H9 (cell line): ENCODE measurements around the gene CEP250. TPM values are rescaled to one million over a fixed set of nuclear protein-coding genes. Genes with fewer than 3 reads are reported as not detected.

Source experiments
- DNase-seq: peaks from one replicate; pipeline ENCODE4 v3.0.0-alpha.2; 2017
- H2AFZ ChIP-seq: one replicate; pipeline ENCODE4 v1.6.1; 2013; ENCODE audit warnings: mild to moderate bottlenecking, low read length, control low read depth, moderate library complexity
- H2AK5ac ChIP-seq: 2 replicates; pipeline ENCODE4 v1.6.1; 2013; ENCODE audit warnings: low read length, control low read depth, mixed read lengths; ENCODE audit not compliant: insufficient read length
- H2BK120ac ChIP-seq: one replicate; pipeline ENCODE4 v1.6.1; 2013; ENCODE audit warnings: low read depth, mild to moderate bottlenecking, low read length, control low read depth, inconsistent platforms; ENCODE audit not compliant: poor library complexity, severe bottlenecking
- H2BK12ac ChIP-seq: 2 replicates; pipeline ENCODE4 v1.6.1; 2013; ENCODE audit warnings: low read length, control low read depth, mixed read lengths, low read depth; ENCODE audit not compliant: insufficient read length
- H2BK15ac ChIP-seq: 2 replicates; pipeline ENCODE4 v1.6.1; 2013; ENCODE audit warnings: low read depth, low read length, control low read depth
- H2BK20ac ChIP-seq: one replicate; pipeline ENCODE4 v1.6.1; 2013; ENCODE audit warnings: low read depth, mild to moderate bottlenecking, low read length, control low read depth, inconsistent platforms; ENCODE audit not compliant: poor library complexity, severe bottlenecking
- H2BK5ac ChIP-seq: 2 replicates; pipeline ENCODE4 v1.6.1; 2013; ENCODE audit warnings: low read length, control low read depth, mixed read lengths; ENCODE audit not compliant: insufficient read length
- H3K14ac ChIP-seq: 2 replicates; pipeline ENCODE4 v1.6.1; 2013; ENCODE audit warnings: low read length, control low read depth; ENCODE audit not compliant: insufficient read depth
- H3K18ac ChIP-seq: 2 replicates; pipeline ENCODE4 v1.6.1; 2013; ENCODE audit warnings: low read depth, mild to moderate bottlenecking, mixed read lengths, low read length, control low read depth; ENCODE audit not compliant: insufficient read length
- H3K23ac ChIP-seq: 2 replicates; pipeline ENCODE4 v1.6.1; 2013; ENCODE audit warnings: low read length, control low read depth, mixed read lengths, low read depth; ENCODE audit not compliant: insufficient read length
- H3K23me2 ChIP-seq: 2 replicates; pipeline ENCODE4 v1.6.1; 2013; ENCODE audit warnings: low read depth, mild to moderate bottlenecking, mixed read lengths, low read length, control low read depth; ENCODE audit not compliant: insufficient read length, poor library complexity, severe bottlenecking
- H3K27ac ChIP-seq: 2 replicates; pipeline ENCODE4 v1.5.1; 2013; ENCODE audit warnings: low read length, control low read depth, mixed read lengths, low read depth; ENCODE audit not compliant: insufficient read length
- H3K27me3 ChIP-seq: 2 replicates; pipeline ENCODE4 v1.6.1; 2013; ENCODE audit warnings: low read length, control low read depth, inconsistent platforms; ENCODE audit not compliant: insufficient read depth
- H3K4ac ChIP-seq: 2 replicates; pipeline ENCODE4 v1.6.1; 2013; ENCODE audit warnings: low read depth, mild to moderate bottlenecking, control low read depth, inconsistent platforms, low read length, moderate library complexity
- H3K4me1 ChIP-seq: 2 replicates; pipeline ENCODE4 v1.6.1; 2013; ENCODE audit warnings: low read length, control low read depth, inconsistent platforms; ENCODE audit not compliant: insufficient read depth
- H3K4me2 ChIP-seq: 2 replicates; pipeline ENCODE4 v1.6.1; 2013; ENCODE audit warnings: low read length, control low read depth, mixed read lengths; ENCODE audit not compliant: insufficient read length, insufficient read depth
- H3K56ac ChIP-seq: 2 replicates; pipeline ENCODE4 v1.6.1; 2013; ENCODE audit warnings: low read depth, mild to moderate bottlenecking, mixed read lengths, low read length, control low read depth; ENCODE audit not compliant: insufficient read length
- H3K79me1 ChIP-seq: 2 replicates; pipeline ENCODE4 v1.6.1; 2013; ENCODE audit warnings: low read depth, mild to moderate bottlenecking, moderate library complexity, low read length, control low read depth, inconsistent platforms; ENCODE audit not compliant: insufficient read depth, poor library complexity, severe bottlenecking
- H3K79me2 ChIP-seq: 2 replicates; pipeline ENCODE4 v1.6.1; 2013; ENCODE audit warnings: low read length, control low read depth, inconsistent platforms; ENCODE audit not compliant: insufficient read depth
- H3K9ac ChIP-seq: 2 replicates; pipeline ENCODE4 v1.6.1; 2013; ENCODE audit warnings: low read length, control low read depth, mixed read lengths; ENCODE audit not compliant: insufficient read length; ENCODE audit errors: extremely low read depth
- H3K9me3 ChIP-seq: one replicate; pipeline ENCODE4 v1.6.1; 2013; ENCODE audit warnings: low read depth, low read length, inconsistent platforms; ENCODE audit not compliant: control insufficient read depth
- H3T11ph ChIP-seq: one replicate; pipeline ENCODE4 v1.6.1; 2013; ENCODE audit warnings: mild to moderate bottlenecking, low read length, control low read depth, inconsistent platforms
- H4K20me1 ChIP-seq: one replicate; pipeline ENCODE4 v1.6.1; 2013; ENCODE audit not compliant: control insufficient read depth, insufficient read length, insufficient read depth
- H4K5ac ChIP-seq: 2 replicates; pipeline ENCODE4 v1.6.1; 2013; ENCODE audit warnings: low read depth, mild to moderate bottlenecking, mixed read lengths, low read length, control low read depth; ENCODE audit not compliant: insufficient read length
- H4K8ac ChIP-seq: replicated peaks from 2 replicates; pipeline ENCODE4 v1.6.1; 2013; ENCODE audit warnings: low read length, control low read depth, mixed read lengths, low read depth; ENCODE audit not compliant: insufficient read length
- H4K91ac ChIP-seq: 2 replicates; pipeline ENCODE4 v1.6.1; 2013; ENCODE audit warnings: low read depth, mild to moderate bottlenecking, moderate library complexity, mixed read lengths, low read length, control low read depth; ENCODE audit not compliant: insufficient read length
- H3K27ac Mint-ChIP-seq, 3 experiments: 2 replicates in 2 of 3; 3 replicates in 1 of 3; pipeline ENCODE4 v1.8.0; 2020 to 2021; ENCODE audit warnings: mixed read lengths in 3 of 3, mild to moderate bottlenecking in 1 of 3, moderate library complexity in 1 of 3
- H3K27me3 Mint-ChIP-seq: 2 replicates; pipeline ENCODE4 v1.8.0; 2021; ENCODE audit warnings: low read depth, mild to moderate bottlenecking, moderate library complexity, mixed read lengths
- H3K36me3 Mint-ChIP-seq, 3 experiments: 2 replicates in 2 of 3; 3 replicates in 1 of 3; pipeline ENCODE4 v1.8.0; 2020 to 2021; ENCODE audit warnings: low read depth in 3 of 3, mixed read lengths in 3 of 3; ENCODE audit not compliant: insufficient read depth in 1 of 3
- H3K4me1 Mint-ChIP-seq, 2 experiments: 2 replicates each; pipeline ENCODE4 v1.8.0; 2020; ENCODE audit warnings: mixed read lengths in 2 of 2
- H3K4me3 Mint-ChIP-seq, 2 experiments: 2 replicates in 1 of 2; 3 replicates in 1 of 2; pipeline ENCODE4 v1.8.0; 2020 to 2021; ENCODE audit warnings: mild to moderate bottlenecking in 2 of 2, mixed read lengths in 2 of 2, moderate library complexity in 1 of 2
- H3K9me3 Mint-ChIP-seq, 2 experiments: 2 replicates in 1 of 2; 3 replicates in 1 of 2; pipeline ENCODE4 v1.8.0; 2020; ENCODE audit warnings: mild to moderate bottlenecking in 2 of 2, mixed read lengths in 2 of 2, moderate library complexity in 1 of 2
- CTCF ChIP-seq: fragments of 200-600 bp; sonication (generic); conservative IDR thresholded peaks from 3 replicates; pipeline ENCODE4 v1.8.0; 2021; ENCODE audit warnings: antibody characterized with exemption, mild to moderate bottlenecking
- WGBS: extraction: QIAGEN DNeasy Blood & Tissue Kit; methylation state at CpG from one replicate; pipeline ENCODE4 v1.1.7; 2013; ENCODE audit warnings: missing lambda C conversion rate, low lambda C conversion rate, mixed read lengths; ENCODE audit not compliant: insufficient read length; ENCODE audit errors: extremely low coverage; 5-methylcytosine and 5-hydroxymethylcytosine counted together
- total RNA-seq: library from RNA; stranded (reverse); gene quantifications from 2 replicates; pipeline ENCODE4 v1.2.1, GENCODE V29; 2021

CEP250 gene
- total RNA-seq, 1 experiment from 2014 or later, result 29.8 TPM

GRCh38 chr20:35541118-35541782, 85.9 kb downstream of the CEP250 start:
- Histone ChIP-seq H2AFZ (no peak overlapping the region), H3K9ac (peak overlapping the region; percentile 21), H3K79me2 (no peaks in the 10 kb centered on the region), H3K14ac (no peak overlapping the region), H3K18ac (no peak overlapping the region), H3K4ac (no peak overlapping the region), H3K56ac (no peak overlapping the region), H4K91ac (no peak overlapping the region), H2BK120ac (no peak overlapping the region), H3K79me1 (no peaks in the 10 kb centered on the region), H4K20me1 (no peaks in the 10 kb centered on the region), H3K27me3 (no peaks in the 10 kb centered on the region), H3K4me1 (peaks cover 2% of the 10 kb centered on the region; the same call in 1 of the 2 replicates), H2BK15ac (no peak overlapping the region), H3K23me2 (peaks cover 10% of the 10 kb centered on the region), H3K27ac (no peak overlapping the region), H2BK20ac (no peak overlapping the region), H3K4me2 (peak overlapping the region; percentile 76), H3K9me3 (no peaks in the 10 kb centered on the region), H3T11ph (no peak overlapping the region), H3K23ac (no peak overlapping the region), H4K8ac (no peak overlapping the region), H2BK5ac (no peak overlapping the region), H2BK12ac (no peak overlapping the region), H4K5ac (no peak overlapping the region), H2AK5ac (no peak overlapping the region)
- no CpG with 5 or more reads among the region's 13 CpGs for WGBS
- peak overlapping the region; percentile 89 to 90 for H3K4me3 Mint-ChIP-seq
- no peaks in the 10 kb centered on the region for H3K9me3 Mint-ChIP-seq
- H3K36me3 Mint-ChIP-seq, result peaks cover 7 to 16% (median 15%) of the 10 kb centered on the region in 3 experiments; a peak in 6 of 7 replicates
- peaks cover 15 to 20% of the 10 kb centered on the region in 2 experiments for H3K4me1 Mint-ChIP-seq
- DNase-seq, result no peak
- H3K27me3 Mint-ChIP-seq, result no peaks in the 10 kb centered on the region
- TF ChIP-seq CTCF, result no peak
- peak overlapping the region; percentile 44 to 75 (median 67); a peak in 5 of 7 replicates for H3K27ac Mint-ChIP-seq
